ENCODE data around the gene C16orf95.
"Not testable (repeated sequence)": the region's sequence is repeated elsewhere in the genome, so short reads cannot be mapped to it uniquely, and the experiment has no call there.

Gene C16orf95

DNA sequence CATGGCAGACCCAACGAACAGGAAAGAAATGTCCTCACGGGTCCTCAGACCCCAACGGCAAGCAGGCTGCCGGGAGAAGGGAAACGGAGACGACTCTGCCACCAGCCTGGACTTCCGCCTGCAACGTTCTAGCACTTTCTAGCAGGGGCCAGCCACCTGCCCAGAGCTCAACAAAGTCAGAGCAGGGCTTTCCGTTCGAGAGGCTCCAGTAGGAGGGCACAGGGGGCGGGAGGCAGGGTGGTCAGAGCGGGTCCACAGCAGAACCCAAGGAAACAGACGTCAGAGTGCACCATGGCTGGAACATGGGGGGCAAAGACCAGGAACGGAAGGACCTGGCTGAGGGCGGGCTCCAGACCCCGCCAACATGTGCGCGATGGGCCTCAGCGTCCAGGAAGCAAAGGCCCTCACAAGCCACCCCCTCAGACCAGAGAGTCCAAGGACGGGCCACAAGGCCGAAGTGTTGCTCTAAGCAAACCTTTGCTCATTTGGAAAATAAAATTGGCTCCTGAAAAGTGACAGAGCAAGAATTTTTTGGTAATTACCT is 29.4 kb upstream of the C16orf95 start:
- no peak for DNase-seq (ENCODE audit: low spot score)

DNA sequence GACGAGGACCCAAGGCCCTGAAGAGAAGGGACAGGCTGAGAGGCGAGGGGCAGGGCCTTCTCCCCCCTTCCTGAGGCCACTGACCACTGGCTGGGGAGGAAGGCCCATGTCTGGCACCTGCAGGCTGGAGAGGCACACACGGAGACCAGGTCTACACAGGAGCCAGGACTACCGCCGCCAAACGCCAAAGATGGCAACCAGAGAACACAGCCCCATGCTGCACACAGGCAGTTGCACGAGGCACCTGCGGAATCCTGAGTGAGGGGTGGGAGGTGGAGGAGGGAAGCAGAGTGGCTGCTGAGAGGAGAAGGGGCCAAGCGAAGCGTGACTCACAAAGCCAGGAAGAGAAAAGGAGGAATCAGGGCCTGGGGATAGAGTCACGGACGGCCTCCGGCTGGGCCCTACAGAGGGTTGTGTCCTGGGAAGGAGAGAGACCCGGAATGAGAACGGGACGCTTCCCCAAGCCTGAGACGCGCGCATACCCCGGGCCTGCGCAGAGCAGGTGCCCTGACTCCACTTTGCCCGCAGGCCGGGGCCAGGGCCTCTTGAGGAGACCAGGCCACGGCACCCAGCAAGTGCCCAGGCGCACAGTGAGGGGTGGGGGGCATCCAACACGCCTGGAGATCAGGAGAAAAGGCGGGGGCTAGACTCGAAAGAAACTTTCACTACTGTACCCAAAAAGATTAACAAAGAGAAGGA is 28.7 kb upstream of the C16orf95 start:
- DNase-seq (ENCODE audit: low spot score): no peak

DNA sequence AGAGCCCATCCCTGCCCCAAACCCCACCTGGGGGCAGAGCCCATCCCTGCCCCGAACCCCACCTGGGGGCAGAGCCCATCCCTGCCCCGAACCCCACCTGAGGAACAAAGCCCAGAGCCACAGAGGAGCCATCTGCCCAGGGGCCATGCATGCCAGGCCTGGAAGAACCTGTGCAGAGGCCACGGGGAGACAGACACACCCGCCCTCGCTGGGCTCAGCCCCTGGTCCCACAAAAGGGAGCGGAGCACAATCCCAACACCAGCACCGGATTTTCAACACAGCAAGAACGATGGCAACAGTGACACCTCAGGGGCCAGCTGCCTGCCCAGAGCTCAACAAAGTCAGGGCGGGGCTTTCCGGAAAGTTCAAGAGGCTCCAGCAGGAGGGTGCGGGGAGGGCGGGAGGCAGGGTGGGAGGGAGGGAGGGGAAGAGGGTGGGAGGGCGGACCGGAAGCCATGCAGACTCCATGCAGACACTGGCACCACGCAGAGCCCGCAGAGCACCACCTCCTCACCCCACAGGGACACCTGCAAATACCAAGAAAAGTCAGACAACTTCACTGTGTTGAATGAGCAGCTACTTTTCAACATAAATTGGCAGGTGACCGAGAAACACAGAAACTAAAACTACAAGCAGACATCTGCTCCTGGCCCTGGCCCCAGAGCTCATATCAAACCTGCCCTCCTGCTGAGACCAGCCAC is 27.9 kb upstream of the C16orf95 start:
- DNase-seq (ENCODE audit: low spot score): no peak

DNA sequence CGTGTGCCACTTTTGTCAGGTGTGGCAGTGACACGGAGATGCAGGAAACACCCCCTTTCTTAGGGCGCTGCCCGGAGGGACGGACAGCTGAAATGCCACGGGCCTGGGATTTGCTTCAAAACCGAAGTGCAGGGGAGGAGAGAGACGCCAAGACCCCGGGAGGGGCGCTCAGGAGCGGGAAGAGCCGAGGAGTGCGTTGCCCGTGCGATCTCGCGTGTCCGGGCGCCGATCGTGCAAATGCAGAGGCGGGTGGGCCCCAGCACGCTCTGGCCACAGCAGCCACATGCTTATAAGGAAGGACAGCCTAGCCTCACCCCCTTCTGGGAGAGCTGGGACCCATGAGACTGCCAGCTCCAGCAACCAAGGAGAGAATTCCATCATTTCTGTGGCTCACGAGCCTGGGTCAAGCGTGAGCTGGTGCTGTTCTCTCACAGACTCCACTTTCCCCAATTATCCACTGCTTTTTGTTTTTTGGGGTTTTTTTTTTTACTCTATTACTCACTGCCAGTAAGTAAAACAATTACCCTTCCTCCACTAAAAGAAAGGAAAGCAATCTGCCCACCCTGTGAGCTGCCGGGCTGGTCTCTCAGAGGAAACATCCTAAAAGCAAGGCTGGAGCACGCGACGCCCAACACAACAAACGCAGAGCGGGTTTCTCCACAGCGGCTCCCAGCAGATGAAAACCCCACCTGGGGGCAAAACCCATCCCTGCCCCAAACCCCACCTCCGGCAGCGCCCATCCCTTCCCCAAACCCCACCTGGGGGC is 27.2 kb upstream of the C16orf95 start:
- no peak for DNase-seq (ENCODE audit: low spot score)

DNA sequence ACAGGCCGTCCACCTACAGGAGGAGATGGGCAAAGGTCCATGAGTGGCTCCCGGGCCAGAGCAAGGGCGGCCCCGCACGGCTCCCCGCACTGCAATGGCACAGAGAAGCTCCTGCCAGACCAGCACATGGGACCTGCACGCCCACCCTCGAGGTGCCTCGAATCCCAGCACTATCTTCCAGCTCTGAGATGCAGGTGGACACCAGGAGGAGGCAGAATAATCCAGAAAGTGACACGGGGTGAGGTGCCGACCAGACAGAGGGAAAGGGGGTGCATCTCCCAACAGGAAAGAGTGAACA is 26.5 kb upstream of the C16orf95 start:
- DNase-seq (ENCODE audit: low spot score): no peak

DNA sequence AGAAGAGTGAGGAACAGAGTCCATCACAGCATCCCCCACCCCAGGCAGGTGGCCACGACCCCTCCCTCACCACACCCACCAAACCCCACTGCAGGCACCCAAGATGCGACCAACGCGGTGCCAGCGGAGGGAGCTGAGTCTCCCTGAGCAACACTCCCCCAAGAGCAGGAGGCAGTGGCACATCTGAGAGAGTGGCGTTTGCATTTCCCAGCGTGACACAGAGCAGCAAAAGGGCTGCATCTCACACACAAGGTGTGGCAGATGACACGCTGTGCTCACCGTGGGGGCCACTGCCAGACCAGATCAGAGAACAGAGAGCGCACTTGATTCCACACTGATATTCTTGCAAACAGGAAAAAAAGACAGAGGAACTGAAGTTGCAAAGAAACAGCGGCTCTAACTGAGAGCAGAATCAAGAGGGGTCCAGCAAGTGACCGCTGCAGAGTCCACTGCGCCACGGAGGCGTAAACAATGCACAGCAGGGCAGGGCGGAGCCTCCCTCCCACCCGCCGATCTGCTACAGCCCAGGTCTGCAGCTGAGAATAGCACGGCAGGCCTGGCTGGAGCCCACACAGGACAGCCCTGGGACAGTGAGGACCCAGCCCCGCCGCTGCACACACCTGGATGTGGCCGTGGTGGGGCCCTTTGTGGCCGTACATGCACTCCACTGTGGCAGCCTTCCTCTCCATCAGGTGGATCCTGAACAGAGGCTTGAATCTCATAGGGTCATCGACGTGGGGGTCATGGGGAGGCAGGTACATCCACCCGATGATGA is 26.0 kb upstream of the C16orf95 start:
- DNase-seq (ENCODE audit: low spot score): no peak

DNA sequence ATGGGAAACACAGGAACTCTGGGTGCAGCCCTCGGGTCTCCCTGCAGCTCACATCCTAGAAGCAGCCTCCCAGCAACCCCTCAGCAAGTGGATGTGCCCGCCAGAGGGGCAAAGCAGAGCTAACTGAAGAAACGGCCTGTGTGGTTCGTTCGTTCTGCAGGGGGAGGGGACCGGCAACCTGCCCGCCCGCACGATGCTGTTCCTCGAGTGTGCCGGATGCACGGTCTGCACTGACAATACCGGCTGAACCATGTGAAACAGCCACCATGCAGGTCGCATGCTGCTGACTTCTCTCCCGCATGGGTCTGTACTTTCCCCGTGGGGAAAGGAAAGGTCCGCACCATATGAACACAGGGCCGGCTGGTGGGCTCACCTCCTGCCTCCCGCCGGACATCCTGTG is 25.3 kb upstream of the C16orf95 start:
- DNase-seq (ENCODE audit: low spot score): no peak

DNA sequence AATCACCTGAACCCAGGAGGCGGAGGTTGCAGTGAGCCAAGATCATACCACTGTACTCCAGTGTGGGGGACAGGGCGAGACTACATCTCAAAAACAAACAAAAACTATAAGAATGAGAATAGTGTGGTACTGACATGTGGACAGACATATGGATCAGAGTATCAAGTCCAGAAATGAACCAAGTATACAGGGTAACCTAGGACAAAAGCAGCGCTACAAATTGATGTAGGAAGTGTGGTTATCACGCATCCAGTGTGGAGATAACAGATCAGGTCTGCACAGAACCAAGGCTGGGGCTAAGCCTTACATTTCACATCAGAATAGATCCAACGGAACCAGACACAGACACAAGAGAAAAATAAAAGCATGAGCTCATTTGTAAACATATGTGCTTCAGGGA is 23.0 kb upstream of the C16orf95 start:
- no peak for DNase-seq (ENCODE audit: low spot score)

DNA sequence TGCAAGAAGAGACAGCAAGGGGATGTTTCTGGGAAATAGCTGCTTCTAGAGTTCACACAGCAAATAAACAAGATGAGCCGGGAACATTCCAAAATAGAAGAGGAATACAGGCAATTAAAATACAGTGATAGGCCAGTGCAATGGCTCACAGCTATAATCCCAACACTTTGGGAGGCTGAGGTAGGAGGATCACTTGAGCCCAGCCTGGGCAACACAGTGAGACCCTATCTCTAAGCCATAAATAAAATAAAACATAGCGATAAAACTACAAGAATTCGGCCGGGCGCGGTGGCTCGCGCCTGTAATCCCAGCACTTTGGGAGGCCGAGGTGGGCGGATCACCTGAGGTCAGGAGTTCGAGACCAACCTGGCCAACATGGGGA is 22.5 kb upstream of the C16orf95 start:
- not testable (repeated sequence) for DNase-seq (ENCODE audit: low spot score)

DNA sequence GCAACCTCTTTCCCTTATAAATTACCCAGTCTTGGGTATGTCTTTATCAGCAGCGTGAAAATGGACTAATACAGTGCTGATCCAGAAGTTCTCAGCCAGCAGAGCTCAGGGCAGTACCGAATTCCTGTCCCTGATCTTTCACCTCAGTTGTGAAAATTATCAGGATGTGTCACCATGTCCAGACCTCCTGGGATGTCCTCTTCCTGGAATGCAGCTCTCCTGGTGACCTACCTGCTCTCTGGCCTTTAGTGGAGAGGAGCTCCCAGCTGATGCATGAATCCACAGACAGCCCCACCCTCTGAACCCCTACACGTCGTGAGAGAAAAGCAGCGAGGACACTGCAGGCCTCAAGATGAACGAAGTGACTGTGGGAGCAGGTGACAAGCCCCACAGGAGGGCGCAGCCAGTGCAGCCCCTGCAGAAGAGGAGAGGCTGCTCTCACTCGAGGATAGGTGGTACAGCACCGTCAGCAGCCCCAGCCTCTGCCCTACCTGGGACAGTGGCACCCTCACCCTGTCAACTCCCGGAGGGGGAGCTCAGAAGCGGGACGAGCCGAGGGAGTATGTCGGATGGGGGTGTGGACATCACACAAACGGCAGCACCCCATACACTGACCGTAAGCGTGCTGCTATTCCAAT is 22.0 kb upstream of the C16orf95 start:
- no peak for DNase-seq (ENCODE audit: low spot score)

DNA sequence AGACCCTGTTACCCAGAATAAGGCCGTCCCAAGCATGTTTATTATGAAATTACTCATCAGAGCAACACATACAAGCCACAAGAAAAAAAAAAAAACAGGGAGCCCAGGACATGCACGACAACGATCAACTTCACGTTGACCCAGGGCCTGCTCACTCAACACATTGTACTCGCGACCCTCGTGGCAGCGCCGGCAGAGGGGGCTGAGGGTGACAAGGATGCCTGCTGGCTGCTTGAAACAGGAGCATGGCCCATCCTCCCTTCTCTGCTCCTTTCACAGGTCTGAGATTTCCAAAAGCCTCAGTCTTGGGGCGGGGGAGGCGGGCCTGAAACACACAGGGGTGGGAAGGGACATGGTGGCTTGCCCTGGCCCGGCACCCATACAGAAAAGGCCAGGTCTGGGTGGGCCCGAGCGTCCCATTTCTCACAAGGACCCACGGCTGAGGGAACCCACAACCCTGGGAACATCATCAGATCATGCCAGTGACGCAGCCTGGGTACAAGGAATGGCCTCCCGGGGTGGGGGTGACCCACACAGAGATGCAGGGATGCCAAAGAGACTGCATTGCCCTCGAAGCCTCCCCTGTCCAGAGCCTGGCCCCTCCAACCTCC is 21.1 kb upstream of the C16orf95 start:
- DNase-seq (ENCODE audit: low spot score): no peak

DNA sequence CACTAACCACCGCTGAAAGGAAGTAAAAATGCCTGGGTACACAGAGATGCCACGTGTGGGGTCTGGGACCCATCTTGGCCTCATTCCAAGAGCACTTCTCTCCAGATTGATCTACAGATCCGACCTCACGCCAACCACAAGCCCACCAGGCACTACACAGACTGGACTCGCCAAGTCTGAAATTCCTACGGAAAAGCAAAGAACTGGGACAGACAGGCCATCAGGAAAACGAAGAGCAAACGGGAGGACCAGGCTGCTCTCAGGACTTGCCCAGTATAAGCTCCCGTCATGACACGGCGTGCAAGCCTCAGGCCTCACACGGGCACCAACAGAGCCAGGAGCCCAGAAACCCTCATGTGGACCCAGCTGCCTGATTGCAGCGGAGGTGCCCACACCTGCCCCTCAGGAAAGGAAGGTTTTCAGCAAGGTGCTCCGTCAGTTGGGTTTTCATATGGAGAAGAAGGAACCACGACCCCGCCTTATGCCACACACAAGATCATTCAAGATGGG is 20.1 kb upstream of the C16orf95 start:
- no peak for DNase-seq (ENCODE audit: low spot score)

DNA sequence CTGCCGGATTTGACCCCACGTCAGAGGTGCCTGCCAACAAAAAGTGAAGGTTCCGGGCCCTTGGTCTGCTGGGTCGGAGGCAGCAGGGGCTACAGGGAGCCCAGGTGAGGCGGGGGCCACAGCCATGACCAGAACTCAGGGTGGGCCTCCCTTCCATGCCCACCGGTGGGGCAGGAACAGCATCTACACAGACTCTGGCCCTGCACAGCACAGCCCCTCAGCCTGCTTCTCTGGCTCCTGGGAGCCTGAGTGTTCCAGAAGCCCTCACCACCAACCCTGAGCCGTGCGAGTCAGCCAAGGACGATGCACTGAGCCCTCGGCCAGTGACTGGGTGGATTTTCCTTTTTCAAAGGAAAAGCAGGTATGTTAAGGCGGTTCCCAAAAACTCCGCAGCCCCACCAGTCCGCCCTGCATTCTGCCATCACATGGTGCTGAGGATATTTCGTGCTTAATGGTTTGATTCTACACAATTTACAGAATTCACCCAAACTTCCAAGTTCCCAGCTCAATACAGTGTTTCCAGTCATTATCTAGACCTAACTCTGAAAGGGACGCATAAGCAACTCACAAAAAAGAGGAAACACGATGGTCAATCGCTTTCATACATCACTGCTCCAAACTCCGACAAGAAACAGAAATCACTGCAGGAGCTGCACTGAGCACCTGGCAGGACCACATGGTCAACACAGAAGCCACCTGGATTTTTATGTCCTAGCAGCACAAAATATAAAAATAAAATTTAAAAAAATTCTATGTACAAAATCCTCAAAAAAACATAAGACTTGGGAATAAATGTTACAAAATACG is 19.4 kb upstream of the C16orf95 start:
- DNase-seq (ENCODE audit: low spot score): no peak

DNA sequence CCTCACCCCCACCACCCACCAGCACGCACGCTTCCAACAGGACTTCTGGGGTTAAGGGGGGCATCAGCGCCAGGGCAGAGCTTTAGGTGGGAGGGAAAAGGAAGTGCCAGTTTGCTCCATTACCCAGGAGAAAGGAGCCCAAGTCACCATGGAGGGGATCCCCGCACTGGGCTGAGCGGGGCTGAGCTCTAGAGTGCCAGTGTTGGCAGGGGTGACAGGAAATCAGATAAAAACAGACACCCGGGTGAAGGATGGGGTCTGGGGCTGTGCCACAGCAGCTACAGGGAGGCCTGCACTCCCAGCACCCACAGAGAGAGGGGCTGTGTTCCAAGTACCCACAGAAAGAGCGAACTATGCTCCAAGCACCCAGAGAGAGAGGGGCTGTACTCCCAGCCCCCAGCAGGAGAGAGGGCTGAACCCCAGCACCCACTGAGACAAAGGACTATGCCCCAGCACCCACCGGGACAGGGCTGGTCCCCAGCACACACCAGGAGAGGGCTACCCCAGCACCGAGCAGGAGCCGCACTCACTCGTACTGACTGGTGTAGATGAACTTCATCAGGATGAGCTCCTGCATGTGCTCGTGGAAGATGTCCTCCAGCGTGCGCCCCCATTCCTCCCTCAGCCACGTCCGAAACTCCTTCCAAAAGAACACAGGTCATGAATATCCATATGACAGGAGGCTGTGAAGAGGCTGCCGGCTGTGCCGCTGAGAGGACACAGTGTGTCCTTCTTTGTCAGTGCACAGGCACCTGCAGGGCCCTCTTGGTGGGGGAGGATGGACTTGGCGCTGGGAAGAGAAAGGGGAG is 18.6 kb upstream of the C16orf95 start:
- no peak for DNase-seq (ENCODE audit: low spot score)

DNA sequence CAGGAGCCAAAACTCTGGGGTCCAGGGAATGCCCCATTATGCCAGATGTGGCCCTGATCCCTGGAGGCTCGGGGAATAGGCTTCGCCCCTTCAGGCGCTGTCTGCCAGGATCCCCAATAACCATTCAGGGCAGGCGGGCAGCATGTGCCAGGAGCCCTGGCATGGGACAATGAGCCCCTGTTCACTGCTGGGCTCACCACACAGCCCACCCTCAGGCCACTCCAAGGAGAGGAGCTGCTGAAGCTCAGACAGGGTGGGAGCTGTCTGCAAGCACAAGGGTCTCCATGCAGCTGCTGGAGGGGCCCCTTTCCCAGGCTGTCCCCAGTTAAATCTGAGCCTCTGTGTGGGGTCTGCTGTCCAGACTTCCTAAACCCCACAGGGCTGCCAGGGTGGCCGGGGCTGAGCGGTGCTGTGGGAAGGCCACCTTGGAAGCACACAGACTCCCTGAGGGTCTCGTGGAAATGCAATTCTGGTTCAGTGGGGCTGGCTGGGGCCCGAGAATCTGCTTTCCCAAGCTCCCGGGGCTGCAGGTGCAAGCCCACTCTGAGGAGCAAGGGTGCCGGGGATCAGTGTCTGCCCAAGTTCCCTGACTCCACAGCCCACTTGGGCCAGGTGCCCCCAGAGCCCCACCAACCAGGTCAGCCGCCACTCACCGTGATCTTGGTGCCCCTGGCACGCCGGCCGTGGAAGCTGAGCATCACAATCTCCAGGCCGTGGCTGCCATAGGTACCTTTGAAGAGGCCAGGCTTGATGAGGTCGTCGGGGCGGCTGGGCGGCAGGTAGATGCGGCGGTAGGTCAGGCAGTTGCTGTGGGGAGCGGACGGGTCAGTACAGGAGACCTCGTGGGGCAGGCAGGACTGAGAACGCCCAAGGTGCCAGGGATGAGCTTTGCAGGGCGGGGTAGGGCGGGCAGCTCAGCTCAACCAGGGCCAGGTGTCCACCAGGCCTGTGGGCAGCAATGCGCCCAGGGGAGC is 17.7 kb upstream of the C16orf95 start:
- DNase-seq (ENCODE audit: low spot score): peak; percentile 24

DNA sequence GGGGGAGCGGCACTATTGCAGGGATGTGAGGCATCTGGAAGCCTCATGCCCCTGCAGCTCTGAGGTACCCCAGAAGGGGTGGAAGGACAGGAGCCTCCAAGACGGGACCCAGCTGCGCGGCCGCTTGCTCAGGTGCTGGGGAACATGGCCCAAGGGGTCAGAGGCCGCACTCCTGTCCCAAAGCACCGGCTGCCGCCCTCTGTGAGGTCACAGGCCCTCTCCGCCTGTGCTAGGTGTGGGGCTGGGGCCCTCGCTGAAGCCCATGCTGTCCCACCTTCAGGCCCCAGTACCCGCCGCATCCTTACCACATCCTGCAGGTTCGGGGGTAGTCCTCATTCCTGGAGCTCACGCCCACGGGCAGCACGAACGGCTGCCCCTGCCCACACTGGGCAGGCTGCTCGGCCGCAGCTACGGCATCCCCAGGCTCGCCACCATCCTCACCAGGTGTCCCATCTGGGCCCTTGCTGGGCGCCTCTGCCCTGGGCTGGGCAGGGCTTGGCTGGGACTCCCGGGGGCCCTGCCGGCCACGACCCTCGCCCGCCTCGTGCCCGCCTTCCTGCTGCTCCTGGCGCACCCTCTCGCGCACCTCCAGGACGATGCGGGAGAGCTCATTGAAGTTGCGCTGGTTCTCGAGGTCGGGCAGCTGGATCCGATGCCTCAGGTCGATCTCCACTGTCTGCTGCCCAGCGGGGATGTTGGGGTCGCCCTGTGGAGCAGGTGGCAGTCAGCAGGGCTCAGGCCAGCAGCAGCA is 16.6 kb upstream of the C16orf95 start:
- no peak for DNase-seq (ENCODE audit: low spot score)

DNA sequence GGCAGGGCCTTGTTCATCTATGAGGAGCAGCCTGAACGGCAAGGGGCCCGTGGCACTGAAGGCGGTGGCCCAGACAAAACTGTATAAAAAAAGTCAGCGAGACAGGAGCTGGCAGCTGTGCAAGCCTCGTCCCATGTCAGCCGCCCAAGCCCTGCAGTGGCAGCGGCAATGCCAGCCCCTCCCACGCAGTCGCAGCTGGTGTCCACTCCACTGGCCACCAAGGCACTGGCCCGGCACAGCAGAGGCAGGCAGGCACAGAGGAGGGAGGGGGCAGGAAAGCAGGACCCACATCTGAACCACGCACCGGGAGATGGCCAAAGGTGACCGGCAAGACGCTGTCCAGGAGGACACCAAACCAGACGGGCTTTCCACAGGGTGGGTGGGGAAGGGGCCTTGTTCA is 15.9 kb upstream of the C16orf95 start:
- peak; percentile 80 for DNase-seq (ENCODE audit: low spot score)
